ENCODE data around the gene DOCK11. TPM values are rescaled to one million over a fixed set of nuclear protein-coding genes. Genes with fewer than 3 reads are reported as not detected.

The DOCK11 gene
- total and polyA plus RNA-seq, 11 donors: 1.8 to 26.3 (median 2.9) TPM

DNA sequence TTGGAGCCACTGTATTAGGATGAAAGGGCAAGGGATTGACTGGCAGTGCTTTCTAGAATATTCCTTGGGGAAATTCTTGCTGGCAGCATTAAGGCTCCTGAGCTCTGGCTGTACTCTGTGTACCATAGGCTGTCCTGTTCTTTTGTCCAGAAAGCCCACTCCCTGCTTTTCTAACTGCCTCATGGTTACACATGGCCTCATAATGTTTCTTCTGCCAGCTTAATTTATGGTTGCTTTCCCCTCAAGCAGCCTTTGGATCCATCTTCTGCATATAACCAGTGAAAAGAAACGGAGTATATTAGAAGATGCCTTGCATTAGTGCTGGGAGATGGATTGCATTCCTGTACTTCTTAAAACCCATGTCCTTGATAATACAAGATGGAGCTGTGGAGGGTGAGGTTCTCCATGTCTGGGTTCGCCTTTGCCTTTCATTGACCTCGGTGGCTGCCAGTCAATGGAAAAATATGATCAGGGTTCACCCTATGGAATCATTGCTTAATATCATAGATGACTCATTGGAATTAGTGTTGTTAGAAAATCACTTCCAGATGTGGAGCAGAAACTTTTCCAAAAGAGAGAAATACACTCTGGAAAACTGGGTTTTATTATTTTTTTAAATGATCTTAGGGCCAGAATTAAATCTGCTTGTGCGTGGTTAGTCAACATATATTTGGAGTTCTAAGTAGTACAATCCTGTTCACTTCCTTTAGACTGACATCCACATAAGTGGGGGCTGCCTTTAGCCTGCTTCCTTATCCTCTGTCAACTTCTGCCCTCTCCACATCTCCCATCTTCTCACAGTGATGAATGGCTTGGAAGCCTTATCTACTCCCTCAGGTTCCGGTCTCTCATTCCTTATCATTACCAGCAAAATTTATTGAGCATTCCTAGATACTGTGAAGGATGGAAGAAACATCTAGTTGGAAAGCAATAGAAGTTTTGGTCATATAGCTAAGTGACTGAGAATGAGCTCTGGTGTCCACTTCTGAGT, 24.9 kb downstream of the DOCK11 start:
- no peak for DNase-seq
- peak overlapping the region in 4 of 12 donors; percentile 6 to 49 (median 26) for H3K27ac ChIP-seq
- 60 to 74% (median 73%) methylated on average over 5 of the region's 5 CpGs for WGBS, 4 donors
- no peaks in the 10 kb centered on the region for H3K9me3 ChIP-seq
- H3K27me3 ChIP-seq: no peaks in the 10 kb centered on the region
- TF ChIP-seq, protein P1, sequence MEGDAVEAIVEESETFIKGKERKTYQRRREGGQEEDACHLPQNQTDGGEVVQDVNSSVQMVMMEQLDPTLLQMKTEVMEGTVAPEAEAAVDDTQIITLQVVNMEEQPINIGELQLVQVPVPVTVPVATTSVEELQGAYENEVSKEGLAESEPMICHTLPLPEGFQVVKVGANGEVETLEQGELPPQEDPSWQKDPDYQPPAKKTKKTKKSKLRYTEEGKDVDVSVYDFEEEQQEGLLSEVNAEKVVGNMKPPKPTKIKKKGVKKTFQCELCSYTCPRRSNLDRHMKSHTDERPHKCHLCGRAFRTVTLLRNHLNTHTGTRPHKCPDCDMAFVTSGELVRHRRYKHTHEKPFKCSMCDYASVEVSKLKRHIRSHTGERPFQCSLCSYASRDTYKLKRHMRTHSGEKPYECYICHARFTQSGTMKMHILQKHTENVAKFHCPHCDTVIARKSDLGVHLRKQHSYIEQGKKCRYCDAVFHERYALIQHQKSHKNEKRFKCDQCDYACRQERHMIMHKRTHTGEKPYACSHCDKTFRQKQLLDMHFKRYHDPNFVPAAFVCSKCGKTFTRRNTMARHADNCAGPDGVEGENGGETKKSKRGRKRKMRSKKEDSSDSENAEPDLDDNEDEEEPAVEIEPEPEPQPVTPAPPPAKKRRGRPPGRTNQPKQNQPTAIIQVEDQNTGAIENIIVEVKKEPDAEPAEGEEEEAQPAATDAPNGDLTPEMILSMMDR (IDR thresholded peaks at IDR 0.05): no peak
- no peak for TF ChIP-seq POLR2A (IDR thresholded peaks at IDR 0.05)
- H3K4me1 ChIP-seq: peaks cover 0 to 39% (median 0%) of the 10 kb centered on the region in 12 donors
- H3K36me3 ChIP-seq: no peaks in the 10 kb centered on the region
- H3K4me3 ChIP-seq: no peak overlapping the region
- peak in 1 of 4 donors; percentile 29 for ATAC-seq
- intact Hi-C loops (cut with DNase I): no loop called here

GRCh38 chrX:118521435-118521834, 25.8 kb downstream of the DOCK11 start:
- ATAC-seq: no peak
- intact Hi-C loops (cut with DNase I): no loop called here
- TF ChIP-seq, protein P1 (IDR thresholded peaks at IDR 0.05): no peak
- no peak for TF ChIP-seq POLR2A (IDR thresholded peaks at IDR 0.05)
- 74 to 94% (median 80%) methylated on average over 3 of the region's 3 CpGs for WGBS, 4 donors
- Histone ChIP-seq H3K9me3 (no peaks in the 10 kb centered on the region), H3K27me3 (no peaks in the 10 kb centered on the region), H3K27ac (peak overlapping the region in 1 of 12 donors; percentile 2), H3K4me1 (peaks cover 0 to 48% (median 0%) of the 10 kb centered on the region in 12 donors), H3K4me3 (no peak overlapping the region), H3K36me3 (no peaks in the 10 kb centered on the region)
- no peak for DNase-seq

GRCh38 chrX:118522230-118522926, 26.8 kb downstream of the DOCK11 start:
- Histone ChIP-seq H3K4me1 (peaks cover 0 to 55% (median 0%) of the 10 kb centered on the region in 12 donors), H3K27me3 (no peaks in the 10 kb centered on the region), H3K4me3 (no peak overlapping the region), H3K27ac (no peak overlapping the region), H3K36me3 (no peaks in the 10 kb centered on the region), H3K9me3 (no peaks in the 10 kb centered on the region)
- TF ChIP-seq, protein P1 (IDR thresholded peaks at IDR 0.05): no peak
- intact Hi-C loops (cut with DNase I): no loop called here
- ATAC-seq (no peak), DNase-seq (no peak)
- WGBS, 4 donors: 80 to 96% (median 90%) methylated on average over 3 of the region's 3 CpGs

- no peaks in the 10 kb centered on the region for H3K9me3 ChIP-seq
- H3K4me1 ChIP-seq: peaks cover 0 to 53% (median 0%) of the 10 kb centered on the region in 12 donors
- no peaks in the 10 kb centered on the region for H3K36me3 ChIP-seq
- WGBS, 4 donors: 69 to 84% (median 74%) methylated on average over 4 of the region's 4 CpGs
- DNase-seq (no peak), ATAC-seq (no peak)
- intact Hi-C loops (cut with DNase I): no loop called here
- H3K27me3 ChIP-seq: no peaks in the 10 kb centered on the region
- no peak overlapping the region for H3K27ac ChIP-seq
- no peak overlapping the region for H3K4me3 ChIP-seq
- TF ChIP-seq, protein P1 (IDR thresholded peaks at IDR 0.05): no peak
- TF ChIP-seq POLR2A (IDR thresholded peaks at IDR 0.05): no peak
Measured at GRCh38 chrX:118523920-118524319, 28.3 kb downstream of the DOCK11 start.
